ENCODE measurements around the gene OSBPL2. TPM values are rescaled to one million over a fixed set of nuclear protein-coding genes. Genes with fewer than 3 reads are reported as not detected.

OSBPL2 gene
- polyA plus RNA-seq, 1 donor (not counting 4 experiments of a cell fraction or from before 2014, with no cell fraction given): 15.9 TPM

DNA sequence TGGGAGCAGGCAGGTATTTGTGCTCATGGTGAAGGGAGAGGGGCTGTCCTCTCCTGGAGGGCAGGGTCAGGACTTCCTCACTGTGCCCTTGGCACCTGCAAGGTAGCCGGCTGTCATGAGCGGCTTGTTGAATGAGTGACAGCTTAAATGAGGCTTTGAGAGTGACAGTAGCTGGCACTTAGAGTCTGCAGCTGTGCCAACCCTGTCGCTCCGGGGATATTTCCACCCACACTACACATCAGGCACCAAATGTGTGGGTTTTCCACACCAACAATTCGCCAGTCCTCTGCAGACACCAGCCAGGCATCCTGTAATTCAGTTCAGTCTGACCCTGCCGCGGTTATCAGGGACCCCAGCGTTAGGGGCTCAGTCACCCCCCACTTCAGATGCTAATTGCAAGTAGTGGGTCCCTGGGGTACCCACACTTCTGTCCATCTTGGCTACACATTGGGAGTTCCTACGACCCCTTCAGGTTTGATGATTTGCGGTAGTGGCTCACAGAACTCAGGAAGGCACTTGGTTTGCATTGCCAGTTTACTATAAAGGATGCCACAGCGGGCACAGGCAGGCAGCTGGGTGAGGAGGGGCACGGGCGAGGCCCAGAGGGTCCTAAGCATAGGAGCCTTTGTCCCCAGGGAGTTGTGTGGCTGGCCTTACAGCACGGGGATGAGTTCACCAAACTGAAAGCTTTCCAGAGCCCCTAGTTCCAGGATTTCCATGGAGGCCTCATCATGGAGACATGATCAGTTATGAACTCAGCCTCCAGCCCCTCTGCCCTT, 46.4 kb upstream of the OSBPL2 start:
- H3K36me3 ChIP-seq (ENCODE audit: control insufficient read depth in 2 of 2, extremely low read depth in 1 of 2, insufficient read depth in 2 of 2, low read length in 2 of 2): peaks cover 21 to 22% of the 10 kb centered on the region in 2 experiments
- FAIRE-seq (no peak), DNase-seq (ENCODE audit: low read depth, low spot score) (no peak)

DNA sequence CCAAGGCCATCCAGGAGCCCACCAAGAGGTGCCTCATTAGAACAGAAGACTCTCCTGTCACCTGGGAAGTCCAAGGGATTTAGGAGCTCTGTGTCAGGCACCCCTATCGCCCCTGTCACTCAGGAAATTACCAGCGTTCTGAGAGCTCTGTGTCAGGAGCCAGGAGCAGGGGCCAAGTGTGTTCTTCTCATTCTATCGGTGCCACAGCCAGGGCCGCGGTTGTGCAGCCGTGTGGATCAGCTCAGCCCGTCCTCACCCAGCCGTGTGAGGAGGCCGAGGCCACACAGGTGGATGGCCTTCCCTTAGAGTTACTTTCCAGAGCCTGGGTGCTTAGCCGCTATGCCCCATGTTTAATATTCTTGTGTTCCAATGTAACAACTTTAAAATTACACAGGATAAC, 45.7 kb upstream of the OSBPL2 start:
- H3K4me2 ChIP-seq (ENCODE audit: control insufficient read depth, extremely low read depth, insufficient read depth, low read depth, low read length): no peak overlapping the region
- dilution Hi-C loops (cut with MboI; ENCODE audit: extremely low pct_ligation_motif_present, low sequenced_read_pairs): no loop called here
- no peaks in the 10 kb centered on the region for H3K9me3 ChIP-seq (ENCODE audit: control insufficient read depth, low read depth, low read length)
- H2AFZ ChIP-seq (ENCODE audit: control insufficient read depth, low read length): no peak overlapping the region
- H3K4me3 ChIP-seq (ENCODE audit: control insufficient read depth in 2 of 3, extremely low read depth in 1 of 3, insufficient read depth in 2 of 3, low read depth in 1 of 3, low read length in 3 of 3): no peak overlapping the region
- TF ChIP-seq, protein P1, sequence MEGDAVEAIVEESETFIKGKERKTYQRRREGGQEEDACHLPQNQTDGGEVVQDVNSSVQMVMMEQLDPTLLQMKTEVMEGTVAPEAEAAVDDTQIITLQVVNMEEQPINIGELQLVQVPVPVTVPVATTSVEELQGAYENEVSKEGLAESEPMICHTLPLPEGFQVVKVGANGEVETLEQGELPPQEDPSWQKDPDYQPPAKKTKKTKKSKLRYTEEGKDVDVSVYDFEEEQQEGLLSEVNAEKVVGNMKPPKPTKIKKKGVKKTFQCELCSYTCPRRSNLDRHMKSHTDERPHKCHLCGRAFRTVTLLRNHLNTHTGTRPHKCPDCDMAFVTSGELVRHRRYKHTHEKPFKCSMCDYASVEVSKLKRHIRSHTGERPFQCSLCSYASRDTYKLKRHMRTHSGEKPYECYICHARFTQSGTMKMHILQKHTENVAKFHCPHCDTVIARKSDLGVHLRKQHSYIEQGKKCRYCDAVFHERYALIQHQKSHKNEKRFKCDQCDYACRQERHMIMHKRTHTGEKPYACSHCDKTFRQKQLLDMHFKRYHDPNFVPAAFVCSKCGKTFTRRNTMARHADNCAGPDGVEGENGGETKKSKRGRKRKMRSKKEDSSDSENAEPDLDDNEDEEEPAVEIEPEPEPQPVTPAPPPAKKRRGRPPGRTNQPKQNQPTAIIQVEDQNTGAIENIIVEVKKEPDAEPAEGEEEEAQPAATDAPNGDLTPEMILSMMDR (optimal IDR thresholded peaks at IDR 0.05 in 1 of 3, IDR thresholded peaks at IDR 0.05 in 1 of 3, conservative IDR thresholded peaks at IDR 0.05 in 1 of 3; ENCODE audit: extremely low read depth in 1 of 3, insufficient read depth in 2 of 3, low read length in 3 of 3): no peak
- no peak for TF ChIP-seq EZH2 (IDR thresholded peaks at IDR 0.05; ENCODE audit: low read length)
- peaks cover 3% of the 10 kb centered on the region for H3K4me1 ChIP-seq (ENCODE audit: control insufficient read depth, extremely low read depth, insufficient read depth, low read length)
- peaks cover 49% of the 10 kb centered on the region for H3K79me2 ChIP-seq (ENCODE audit: control insufficient read depth, insufficient read depth, low read length)
- H3K9ac ChIP-seq (ENCODE audit: control insufficient read depth, extremely low read depth, insufficient read depth, low read length): no peak overlapping the region
- peaks cover 22 to 25% of the 10 kb centered on the region in 2 experiments for H3K36me3 ChIP-seq (ENCODE audit: control insufficient read depth in 2 of 2, extremely low read depth in 1 of 2, insufficient read depth in 2 of 2, low read length in 2 of 2)
- no peak for FAIRE-seq
- no peaks in the 10 kb centered on the region for H4K20me1 ChIP-seq (ENCODE audit: control insufficient read depth, extremely low read depth, insufficient read depth, low read length)
- no peak overlapping the region for H3K27ac ChIP-seq (ENCODE audit: control insufficient read depth, insufficient read depth, low read length)
- H3K27me3 ChIP-seq (ENCODE audit: control insufficient read depth, extremely low read depth, insufficient read depth, low read length): no peaks in the 10 kb centered on the region
- no peak for DNase-seq (ENCODE audit: low read depth, low spot score)
- no peaks in the 10 kb centered on the region for H3K9me1 ChIP-seq (ENCODE audit: control insufficient read depth, extremely low read depth, insufficient read depth, low read length)

More for the DNA sequence above, 46.4 kb upstream of the OSBPL2 start:
- Histone ChIP-seq H3K27ac (ENCODE audit: control insufficient read depth, insufficient read depth, low read length) (no peak overlapping the region), H2AFZ (ENCODE audit: control insufficient read depth, low read length) (no peak overlapping the region), H3K9ac (ENCODE audit: control insufficient read depth, extremely low read depth, insufficient read depth, low read length) (no peak overlapping the region), H3K27me3 (ENCODE audit: control insufficient read depth, extremely low read depth, insufficient read depth, low read length) (no peaks in the 10 kb centered on the region), H4K20me1 (ENCODE audit: control insufficient read depth, extremely low read depth, insufficient read depth, low read length) (no peaks in the 10 kb centered on the region), H3K9me1 (ENCODE audit: control insufficient read depth, extremely low read depth, insufficient read depth, low read length) (no peaks in the 10 kb centered on the region), H3K4me1 (ENCODE audit: control insufficient read depth, extremely low read depth, insufficient read depth, low read length) (peaks cover 10% of the 10 kb centered on the region), H3K4me3 (ENCODE audit: control insufficient read depth in 2 of 3, extremely low read depth in 1 of 3, insufficient read depth in 2 of 3, low read depth in 1 of 3, low read length in 3 of 3) (no peak overlapping the region), H3K9me3 (ENCODE audit: control insufficient read depth, low read depth, low read length) (no peaks in the 10 kb centered on the region), H3K4me2 (ENCODE audit: control insufficient read depth, extremely low read depth, insufficient read depth, low read depth, low read length) (no peak overlapping the region), H3K79me2 (ENCODE audit: control insufficient read depth, insufficient read depth, low read length) (peaks cover 53% of the 10 kb centered on the region)
- dilution Hi-C loops (cut with MboI; ENCODE audit: extremely low pct_ligation_motif_present, low sequenced_read_pairs): no loop called here
- TF ChIP-seq, protein P1 (optimal IDR thresholded peaks at IDR 0.05 in 1 of 3, IDR thresholded peaks at IDR 0.05 in 1 of 3, conservative IDR thresholded peaks at IDR 0.05 in 1 of 3; ENCODE audit: extremely low read depth in 1 of 3, insufficient read depth in 2 of 3, low read length in 3 of 3): no peak

Measured in keratinocyte (primary cell).